Measurements from ENCODE around the gene HINT3.

Gene HINT3

DNA sequence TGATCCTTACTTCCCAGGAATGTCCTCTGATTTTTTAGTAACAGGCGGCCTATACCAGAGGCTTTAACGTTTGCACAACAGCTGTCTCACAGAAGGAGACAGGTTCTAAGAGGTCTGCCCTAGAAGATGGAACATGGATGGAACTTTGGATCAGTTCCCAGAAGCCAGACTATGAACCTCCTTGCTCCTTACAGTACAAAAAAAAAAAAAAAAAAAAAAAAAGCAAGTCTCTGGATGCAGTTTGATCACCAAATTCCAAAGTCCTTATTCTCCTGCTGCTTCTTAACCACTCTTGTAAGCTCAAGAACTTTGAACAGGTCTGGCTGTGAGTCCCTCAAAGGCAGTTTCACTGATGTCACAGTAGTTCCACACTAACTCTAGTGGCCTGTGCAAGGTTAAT lies 27.7 kb downstream of the HINT3 start:
- POLR2A ChIA-PET, result no interaction called here
- DNase-seq (ENCODE audit: extremely low spot score), result no peak
- TF ChIP-seq NFRKB (IDR thresholded peaks at IDR 0.05), result no peak
- no peak for TF ChIP-seq CTBP1 (IDR thresholded peaks at IDR 0.05; ENCODE audit: borderline replicate concordance)
- no peak for TF ChIP-seq TARDBP (IDR thresholded peaks at IDR 0.05)
- TF ChIP-seq FOXK2 (IDR thresholded peaks at IDR 0.05), result no peak
- no peak for TF ChIP-seq HDGF (IDR thresholded peaks at IDR 0.05; ENCODE audit: borderline replicate concordance)
- TF ChIP-seq ELF4 (IDR thresholded peaks at IDR 0.05), result no peak
- no peak for TF ChIP-seq ARNT (IDR thresholded peaks at IDR 0.05)
- no peak for TF ChIP-seq ZNF384 (IDR thresholded peaks at IDR 0.05)
- no peak for TF ChIP-seq L3MBTL2 (conservative IDR thresholded peaks at IDR 0.05)
- TF ChIP-seq FOXM1 (IDR thresholded peaks at IDR 0.05; ENCODE audit: borderline replicate concordance), result no peak
- no peak for TF ChIP-seq FOXA1 (IDR thresholded peaks at IDR 0.05)
- CTCF ChIA-PET, result no interaction called here

DNA sequence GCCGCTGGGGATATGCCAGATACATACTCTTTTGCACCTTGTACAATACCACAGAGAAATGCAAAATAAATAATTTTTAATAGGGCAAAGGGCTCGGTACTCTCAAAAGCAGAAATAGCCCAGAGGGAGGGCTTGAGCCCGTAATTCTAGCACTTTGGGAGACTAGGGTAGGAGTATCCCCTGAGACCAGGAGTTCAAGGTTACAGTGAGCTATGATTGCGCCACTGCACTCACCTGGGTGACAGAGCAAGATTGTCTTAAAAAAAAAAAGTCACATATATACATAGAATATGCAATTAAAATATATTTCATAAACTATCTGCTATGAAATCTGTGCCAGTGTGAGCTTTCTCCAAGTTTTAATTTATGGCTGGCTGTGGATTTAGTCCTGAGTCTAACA lies 29.0 kb downstream of the HINT3 start:
- TF ChIP-seq ELF4 (IDR thresholded peaks at IDR 0.05) (no peak), FOXM1 (IDR thresholded peaks at IDR 0.05; ENCODE audit: borderline replicate concordance) (no peak), NFRKB (IDR thresholded peaks at IDR 0.05) (no peak), BHLHE40 (IDR thresholded peaks at IDR 0.05; ENCODE audit: borderline replicate concordance) (no peak)
- TF ChIP-seq, protein P1, sequence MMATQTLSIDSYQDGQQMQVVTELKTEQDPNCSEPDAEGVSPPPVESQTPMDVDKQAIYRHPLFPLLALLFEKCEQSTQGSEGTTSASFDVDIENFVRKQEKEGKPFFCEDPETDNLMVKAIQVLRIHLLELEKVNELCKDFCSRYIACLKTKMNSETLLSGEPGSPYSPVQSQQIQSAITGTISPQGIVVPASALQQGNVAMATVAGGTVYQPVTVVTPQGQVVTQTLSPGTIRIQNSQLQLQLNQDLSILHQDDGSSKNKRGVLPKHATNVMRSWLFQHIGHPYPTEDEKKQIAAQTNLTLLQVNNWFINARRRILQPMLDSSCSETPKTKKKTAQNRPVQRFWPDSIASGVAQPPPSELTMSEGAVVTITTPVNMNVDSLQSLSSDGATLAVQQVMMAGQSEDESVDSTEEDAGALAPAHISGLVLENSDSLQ (IDR thresholded peaks at IDR 0.05), result no peak
- ChIA-PET POLR2A (interaction anchor here (1.1 to 2.8 kb wide), 15 partner anchors 10 to 359 kb away, joined by 4 to 30 read pairs (median 7); partner anchors contain the start of genes HINT3 and NCOA7), CTCF (interaction anchor here (1.0 to 2.4 kb wide), 4 partner anchors 10 to 194 kb away, joined by 3 to 17 read pairs (median 9); partner anchors contain the start of gene HINT3)
- DNase-seq (ENCODE audit: extremely low spot score), result no peak

DNA sequence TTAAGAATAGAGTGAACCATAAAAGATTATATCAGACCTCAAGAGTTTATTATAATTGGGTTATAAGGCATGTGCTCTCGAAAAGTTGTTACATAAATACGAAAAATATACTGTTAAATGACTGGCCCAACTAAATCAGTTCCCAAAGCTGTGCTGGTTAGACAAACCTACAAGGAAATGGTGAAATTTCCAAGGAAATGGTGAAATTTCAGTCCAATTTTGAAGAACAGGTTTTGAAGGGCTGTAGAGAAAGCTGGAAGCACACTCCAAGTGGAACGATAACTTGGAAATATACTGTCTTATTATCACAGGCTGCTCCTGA lies 29.4 kb downstream of the HINT3 start:
- DNase-seq (ENCODE audit: extremely low spot score), result no peak
- CTCF ChIA-PET, result interaction anchor here (0.7 to 2.4 kb wide), 6 partner anchors 10 to 194 kb away, joined by 3 to 17 read pairs (median 5); partner anchors contain the start of gene HINT3
- POLR2A ChIA-PET, result interaction anchor here (0.5 to 2.8 kb wide), 37 partner anchors 10 to 1289 kb away, joined by 3 to 30 read pairs (median 6); partner anchors contain the start of genes CENPW, HINT3, NCOA7 and RNF146
- no peak for TF ChIP-seq CTBP1 (IDR thresholded peaks at IDR 0.05; ENCODE audit: borderline replicate concordance)
- no peak for TF ChIP-seq TARDBP (IDR thresholded peaks at IDR 0.05)
- TF ChIP-seq SUZ12 (IDR thresholded peaks at IDR 0.05), result no peak
- no peak for TF ChIP-seq ARNT (IDR thresholded peaks at IDR 0.05)
- TF ChIP-seq NFRKB (IDR thresholded peaks at IDR 0.05), result no peak
- TF ChIP-seq, protein P1 (IDR thresholded peaks at IDR 0.05), result no peak
- no peak for TF ChIP-seq L3MBTL2 (conservative IDR thresholded peaks at IDR 0.05)
- no peak for TF ChIP-seq FOXM1 (IDR thresholded peaks at IDR 0.05; ENCODE audit: borderline replicate concordance)
- TF ChIP-seq ELF4 (IDR thresholded peaks at IDR 0.05), result no peak
- no peak for TF ChIP-seq FOXK2 (IDR thresholded peaks at IDR 0.05)
- TF ChIP-seq FOXA1 (IDR thresholded peaks at IDR 0.05), result no peak
- no peak for TF ChIP-seq ZNF384 (IDR thresholded peaks at IDR 0.05)
- TF ChIP-seq HDGF (IDR thresholded peaks at IDR 0.05; ENCODE audit: borderline replicate concordance), result no peak
- no peak for TF ChIP-seq BHLHE40 (IDR thresholded peaks at IDR 0.05; ENCODE audit: borderline replicate concordance)
- no peak for TF ChIP-seq SP1 (IDR thresholded peaks at IDR 0.05)
- TF ChIP-seq LEF1 (IDR thresholded peaks at IDR 0.05; ENCODE audit: borderline replicate concordance), result no peak

DNA sequence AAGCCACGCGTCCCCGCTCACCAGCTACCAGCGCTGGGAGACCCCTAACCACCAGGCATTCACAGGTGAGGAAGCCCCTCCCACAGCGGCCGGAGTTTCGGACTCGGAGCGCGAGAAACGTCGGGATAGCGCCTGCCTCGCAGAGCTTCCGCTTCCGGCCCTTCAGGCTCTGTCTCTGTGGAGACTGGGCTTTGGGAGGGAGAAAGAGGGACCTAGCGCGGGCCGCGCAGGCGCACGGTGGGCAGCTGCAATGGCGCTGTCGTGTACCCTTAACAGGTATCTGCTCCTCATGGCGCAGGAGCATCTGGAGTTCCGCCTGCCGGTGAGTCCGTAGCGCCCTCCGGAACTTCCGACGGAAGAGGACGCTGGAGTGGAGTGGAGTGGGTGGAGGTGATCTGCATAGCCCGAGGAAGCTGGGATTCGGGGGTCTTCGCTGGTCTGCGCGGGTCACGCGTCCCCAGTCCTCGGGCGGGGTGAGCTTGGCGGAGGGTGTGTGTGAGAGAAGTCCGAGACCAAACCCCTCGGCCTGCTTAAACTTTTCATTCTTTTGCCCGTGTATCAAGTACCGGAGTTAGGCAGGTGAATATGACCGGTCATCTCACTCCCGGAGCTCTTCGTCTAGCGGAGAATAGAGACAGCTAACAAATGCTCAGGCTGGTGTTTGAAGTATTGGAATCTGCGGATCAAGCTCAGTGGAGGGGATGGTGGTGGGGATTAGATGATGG lies 29.9 kb downstream of the HINT3 start, which contains the start of gene TRMT11:
Gene TRMT11 (plus strand): TSS at position 240 of the 725 bp plus-strand sequence. CDS start 11 bp downstream, at position 251.
- TF ChIP-seq BHLHE40 (IDR thresholded peaks at IDR 0.05; ENCODE audit: borderline replicate concordance) (no peak), ELF4 (IDR thresholded peaks at IDR 0.05) (peak; percentile 80), LEF1 (IDR thresholded peaks at IDR 0.05; ENCODE audit: borderline replicate concordance) (no peak), ZNF384 (IDR thresholded peaks at IDR 0.05) (no peak), TARDBP (IDR thresholded peaks at IDR 0.05) (no peak), HDGF (IDR thresholded peaks at IDR 0.05; ENCODE audit: borderline replicate concordance) (no peak), FOXK2 (IDR thresholded peaks at IDR 0.05) (no peak), ARNT (IDR thresholded peaks at IDR 0.05) (no peak), NFRKB (IDR thresholded peaks at IDR 0.05) (peak; percentile 58; the same call in 1 of the 2 replicates), CTBP1 (IDR thresholded peaks at IDR 0.05; ENCODE audit: borderline replicate concordance) (0 out of 2 replicates have a peak, but pooled peaks have one; percentile 3), L3MBTL2 (conservative IDR thresholded peaks at IDR 0.05) (peak; percentile 82), FOXA1 (IDR thresholded peaks at IDR 0.05) (no peak), FOXM1 (IDR thresholded peaks at IDR 0.05; ENCODE audit: borderline replicate concordance) (no peak), SUZ12 (IDR thresholded peaks at IDR 0.05) (no peak), SP1 (IDR thresholded peaks at IDR 0.05) (no peak)
- TF ChIP-seq, protein P1 (IDR thresholded peaks at IDR 0.05), result no peak
- ChIA-PET POLR2A (interaction anchor here (0.5 to 2.8 kb wide), 43 partner anchors 9 to 2000 kb away, joined by 3 to 30 read pairs (median 4); partner anchors contain the start of genes CENPW, HINT3, NCOA7 and RNF146), CTCF (interaction anchor here (0.6 to 2.4 kb wide), 7 partner anchors 9 to 205 kb away, joined by 3 to 17 read pairs (median 4); partner anchors contain the start of gene HINT3)
- peak; percentile 98 for DNase-seq (ENCODE audit: extremely low spot score)

DNA sequence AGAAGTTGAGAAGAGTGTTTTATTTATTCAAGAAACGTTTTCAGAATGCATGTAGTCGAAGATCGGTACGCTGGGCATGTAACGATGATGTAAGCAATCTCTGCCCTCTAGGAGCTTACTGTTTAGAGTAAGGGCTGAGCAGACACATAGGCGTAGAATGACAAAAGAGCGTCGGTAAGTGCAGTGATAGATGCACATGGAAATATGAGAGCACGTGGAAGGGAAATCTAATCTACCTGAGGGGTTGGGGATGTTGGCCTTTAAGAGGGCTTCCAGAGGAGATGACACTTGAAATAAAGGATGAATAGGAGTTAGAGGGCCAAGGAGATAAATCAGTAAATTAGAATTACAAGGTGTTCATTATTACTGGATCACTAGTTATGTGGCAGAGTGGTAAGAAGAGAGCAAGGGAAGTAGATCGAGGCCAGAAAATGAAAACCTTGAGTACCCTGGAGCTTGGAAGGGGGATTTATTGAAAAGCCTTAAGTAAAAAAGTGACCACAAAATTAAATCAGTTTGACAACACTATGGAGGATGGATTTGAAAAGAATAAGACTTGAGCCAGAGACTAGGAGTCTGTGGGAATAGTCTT lies 30.6 kb downstream of the HINT3 start:
- ChIA-PET CTCF (interaction anchor here (0.6 to 2.4 kb wide), 5 partner anchors 9 to 206 kb away, joined by 3 to 17 read pairs (median 4); partner anchors contain the start of gene HINT3), POLR2A (interaction anchor here (0.6 to 2.8 kb wide), 36 partner anchors 8 to 1999 kb away, joined by 3 to 30 read pairs (median 5); partner anchors contain the start of genes CENPW, HINT3, NCOA7 and RNF146)
- TF ChIP-seq BHLHE40 (IDR thresholded peaks at IDR 0.05; ENCODE audit: borderline replicate concordance), result no peak
- no peak for TF ChIP-seq FOXK2 (IDR thresholded peaks at IDR 0.05)
- TF ChIP-seq TARDBP (IDR thresholded peaks at IDR 0.05), result no peak
- TF ChIP-seq NFRKB (IDR thresholded peaks at IDR 0.05), result no peak
- TF ChIP-seq LEF1 (IDR thresholded peaks at IDR 0.05; ENCODE audit: borderline replicate concordance), result no peak
- peak; percentile 46 for TF ChIP-seq CTBP1 (IDR thresholded peaks at IDR 0.05; ENCODE audit: borderline replicate concordance)
- TF ChIP-seq ELF4 (IDR thresholded peaks at IDR 0.05), result no peak
- no peak for TF ChIP-seq FOXA1 (IDR thresholded peaks at IDR 0.05)
- peak; percentile 77 for TF ChIP-seq L3MBTL2 (conservative IDR thresholded peaks at IDR 0.05)
- TF ChIP-seq HDGF (IDR thresholded peaks at IDR 0.05; ENCODE audit: borderline replicate concordance), result no peak
- no peak for TF ChIP-seq SUZ12 (IDR thresholded peaks at IDR 0.05)
- TF ChIP-seq, protein P1 (IDR thresholded peaks at IDR 0.05), result 0 out of 2 replicates have a peak, but pooled peaks have one; percentile 9
- TF ChIP-seq ARNT (IDR thresholded peaks at IDR 0.05), result no peak
- TF ChIP-seq FOXM1 (IDR thresholded peaks at IDR 0.05; ENCODE audit: borderline replicate concordance), result no peak
- TF ChIP-seq ZNF384 (IDR thresholded peaks at IDR 0.05), result no peak
- no peak for TF ChIP-seq SP1 (IDR thresholded peaks at IDR 0.05)
- peak; percentile 32 for DNase-seq (ENCODE audit: extremely low spot score)

All from HEK293T (cell line).